ENCODE results near the gene ADAM12. TPM values are rescaled to one million over a fixed set of nuclear protein-coding genes. Genes with fewer than 3 reads are reported as not detected.
"Not testable (repeated sequence)": the region's sequence is repeated elsewhere in the genome, so short reads cannot be mapped to it uniquely, and the experiment has no call there.

The ADAM12 gene
- polyA plus RNA-seq, 10 donors = 13.8 to 31.7 (median 20.1) TPM

GRCh38 chr10:126407831-126408230 lies 19.6 kb upstream of the ADAM12 start:
- DNase-seq = no peak

- DNase-seq = no peak
These were observed 17.0 kb upstream of the ADAM12 start for GRCh38 chr10:126405239-126405775.

GRCh38 chr10:126402721-126403695 lies 14.7 kb upstream of the ADAM12 start:
- DNase-seq = no peak

- no peak for DNase-seq
These were observed 12.4 kb upstream of the ADAM12 start for GRCh38 chr10:126400641-126401040.

GRCh38 chr10:126398924-126399323 lies 10.6 kb upstream of the ADAM12 start:
- DNase-seq = no peak

GRCh38 chr10:126398383-126398743 lies 10.1 kb upstream of the ADAM12 start:
- DNase-seq = no peak

- DNase-seq = peak in 1 of 3 donors; percentile 95
These were observed 9.5 kb upstream of the ADAM12 start for GRCh38 chr10:126397640-126398382.

GRCh38 chr10:126397156-126397555 lies 8.9 kb upstream of the ADAM12 start:
- no peak for DNase-seq

- DNase-seq = peak in 2 of 3 donors; percentile 52 to 91
These were observed 6.7 kb upstream of the ADAM12 start for GRCh38 chr10:126394948-126395347.

- no peak for DNase-seq
These were observed 4.8 kb upstream of the ADAM12 start for GRCh38 chr10:126393076-126393475.

GRCh38 chr10:126392469-126392868 lies 4.2 kb upstream of the ADAM12 start:
- DNase-seq = no peak

- no peak for DNase-seq
These were observed 3.8 kb upstream of the ADAM12 start for GRCh38 chr10:126392068-126392467.

GRCh38 chr10:126391192-126391885 lies 3.1 kb upstream of the ADAM12 start:
- peak in 1 of 3 donors; percentile 78 for DNase-seq

GRCh38 chr10:126390324-126390723 lies 2.0 kb upstream of the ADAM12 start:
- DNase-seq = no peak

- peak; percentile 76 to 93 (median 82) for DNase-seq
These were observed 996 bp downstream of the ADAM12 start for GRCh38 chr10:126387041-126387921.

- DNase-seq = peak in 1 of 3 donors; percentile 86
These were observed 3.9 kb downstream of the ADAM12 start for GRCh38 chr10:126384269-126384873.

- DNase-seq = peak in 1 of 3 donors; percentile 72
These were observed 7.8 kb downstream of the ADAM12 start for GRCh38 chr10:126380352-126381076.

GRCh38 chr10:126379166-126379565 lies 9.1 kb downstream of the ADAM12 start:
- DNase-seq = not testable (repeated sequence)

GRCh38 chr10:126376956-126377355 lies 11.3 kb downstream of the ADAM12 start:
- no peak for DNase-seq

Data from muscle of back (tissue), 11 donors.